H9 (cell line): ENCODE data around the gene AFDN. TPM values are rescaled to one million over a fixed set of nuclear protein-coding genes. Genes with fewer than 3 reads are reported as not detected.

Experiments
- DNase-seq: peaks from one replicate; pipeline ENCODE4 v3.0.0-alpha.2; 2017
- H2AFZ ChIP-seq: one replicate; pipeline ENCODE4 v1.6.1; 2013; ENCODE audit warnings: mild to moderate bottlenecking, low read length, control low read depth, moderate library complexity
- H2AK5ac ChIP-seq: 2 replicates; pipeline ENCODE4 v1.6.1; 2013; ENCODE audit warnings: low read length, control low read depth, mixed read lengths; ENCODE audit not compliant: insufficient read length
- H2BK120ac ChIP-seq: one replicate; pipeline ENCODE4 v1.6.1; 2013; ENCODE audit warnings: low read depth, mild to moderate bottlenecking, low read length, control low read depth, inconsistent platforms; ENCODE audit not compliant: poor library complexity, severe bottlenecking
- H2BK12ac ChIP-seq: 2 replicates; pipeline ENCODE4 v1.6.1; 2013; ENCODE audit warnings: low read length, control low read depth, mixed read lengths, low read depth; ENCODE audit not compliant: insufficient read length
- H2BK15ac ChIP-seq: 2 replicates; pipeline ENCODE4 v1.6.1; 2013; ENCODE audit warnings: low read depth, low read length, control low read depth
- H2BK20ac ChIP-seq: one replicate; pipeline ENCODE4 v1.6.1; 2013; ENCODE audit warnings: low read depth, mild to moderate bottlenecking, low read length, control low read depth, inconsistent platforms; ENCODE audit not compliant: poor library complexity, severe bottlenecking
- H2BK5ac ChIP-seq: 2 replicates; pipeline ENCODE4 v1.6.1; 2013; ENCODE audit warnings: low read length, control low read depth, mixed read lengths; ENCODE audit not compliant: insufficient read length
- H3K14ac ChIP-seq: 2 replicates; pipeline ENCODE4 v1.6.1; 2013; ENCODE audit warnings: low read length, control low read depth; ENCODE audit not compliant: insufficient read depth
- H3K18ac ChIP-seq: 2 replicates; pipeline ENCODE4 v1.6.1; 2013; ENCODE audit warnings: low read depth, mild to moderate bottlenecking, mixed read lengths, low read length, control low read depth; ENCODE audit not compliant: insufficient read length
- H3K23ac ChIP-seq: 2 replicates; pipeline ENCODE4 v1.6.1; 2013; ENCODE audit warnings: low read length, control low read depth, mixed read lengths, low read depth; ENCODE audit not compliant: insufficient read length
- H3K23me2 ChIP-seq: 2 replicates; pipeline ENCODE4 v1.6.1; 2013; ENCODE audit warnings: low read depth, mild to moderate bottlenecking, mixed read lengths, low read length, control low read depth; ENCODE audit not compliant: insufficient read length, poor library complexity, severe bottlenecking
- H3K27ac ChIP-seq: 2 replicates; pipeline ENCODE4 v1.5.1; 2013; ENCODE audit warnings: low read length, control low read depth, mixed read lengths, low read depth; ENCODE audit not compliant: insufficient read length
- H3K27me3 ChIP-seq: 2 replicates; pipeline ENCODE4 v1.6.1; 2013; ENCODE audit warnings: low read length, control low read depth, inconsistent platforms; ENCODE audit not compliant: insufficient read depth
- H3K4ac ChIP-seq: 2 replicates; pipeline ENCODE4 v1.6.1; 2013; ENCODE audit warnings: low read depth, mild to moderate bottlenecking, control low read depth, inconsistent platforms, low read length, moderate library complexity
- H3K4me1 ChIP-seq: 2 replicates; pipeline ENCODE4 v1.6.1; 2013; ENCODE audit warnings: low read length, control low read depth, inconsistent platforms; ENCODE audit not compliant: insufficient read depth
- H3K4me2 ChIP-seq: 2 replicates; pipeline ENCODE4 v1.6.1; 2013; ENCODE audit warnings: low read length, control low read depth, mixed read lengths; ENCODE audit not compliant: insufficient read length, insufficient read depth
- H3K56ac ChIP-seq: 2 replicates; pipeline ENCODE4 v1.6.1; 2013; ENCODE audit warnings: low read depth, mild to moderate bottlenecking, mixed read lengths, low read length, control low read depth; ENCODE audit not compliant: insufficient read length
- H3K79me1 ChIP-seq: 2 replicates; pipeline ENCODE4 v1.6.1; 2013; ENCODE audit warnings: low read depth, mild to moderate bottlenecking, moderate library complexity, low read length, control low read depth, inconsistent platforms; ENCODE audit not compliant: insufficient read depth, poor library complexity, severe bottlenecking
- H3K79me2 ChIP-seq: 2 replicates; pipeline ENCODE4 v1.6.1; 2013; ENCODE audit warnings: low read length, control low read depth, inconsistent platforms; ENCODE audit not compliant: insufficient read depth
- H3K9ac ChIP-seq: 2 replicates; pipeline ENCODE4 v1.6.1; 2013; ENCODE audit warnings: low read length, control low read depth, mixed read lengths; ENCODE audit not compliant: insufficient read length; ENCODE audit errors: extremely low read depth
- H3K9me3 ChIP-seq: one replicate; pipeline ENCODE4 v1.6.1; 2013; ENCODE audit warnings: low read depth, low read length, inconsistent platforms; ENCODE audit not compliant: control insufficient read depth
- H3T11ph ChIP-seq: one replicate; pipeline ENCODE4 v1.6.1; 2013; ENCODE audit warnings: mild to moderate bottlenecking, low read length, control low read depth, inconsistent platforms
- H4K20me1 ChIP-seq: one replicate; pipeline ENCODE4 v1.6.1; 2013; ENCODE audit not compliant: control insufficient read depth, insufficient read length, insufficient read depth
- H4K5ac ChIP-seq: 2 replicates; pipeline ENCODE4 v1.6.1; 2013; ENCODE audit warnings: low read depth, mild to moderate bottlenecking, mixed read lengths, low read length, control low read depth; ENCODE audit not compliant: insufficient read length
- H4K8ac ChIP-seq: replicated peaks from 2 replicates; pipeline ENCODE4 v1.6.1; 2013; ENCODE audit warnings: low read length, control low read depth, mixed read lengths, low read depth; ENCODE audit not compliant: insufficient read length
- H4K91ac ChIP-seq: 2 replicates; pipeline ENCODE4 v1.6.1; 2013; ENCODE audit warnings: low read depth, mild to moderate bottlenecking, moderate library complexity, mixed read lengths, low read length, control low read depth; ENCODE audit not compliant: insufficient read length
- H3K27ac Mint-ChIP-seq, 3 experiments: 2 replicates in 2 of 3; 3 replicates in 1 of 3; pipeline ENCODE4 v1.8.0; 2020 to 2021; ENCODE audit warnings: mixed read lengths in 3 of 3, mild to moderate bottlenecking in 1 of 3, moderate library complexity in 1 of 3
- H3K27me3 Mint-ChIP-seq: 2 replicates; pipeline ENCODE4 v1.8.0; 2021; ENCODE audit warnings: low read depth, mild to moderate bottlenecking, moderate library complexity, mixed read lengths
- H3K36me3 Mint-ChIP-seq, 3 experiments: 2 replicates in 2 of 3; 3 replicates in 1 of 3; pipeline ENCODE4 v1.8.0; 2020 to 2021; ENCODE audit warnings: low read depth in 3 of 3, mixed read lengths in 3 of 3; ENCODE audit not compliant: insufficient read depth in 1 of 3
- H3K4me1 Mint-ChIP-seq, 2 experiments: 2 replicates each; pipeline ENCODE4 v1.8.0; 2020; ENCODE audit warnings: mixed read lengths in 2 of 2
- H3K4me3 Mint-ChIP-seq, 2 experiments: 2 replicates in 1 of 2; 3 replicates in 1 of 2; pipeline ENCODE4 v1.8.0; 2020 to 2021; ENCODE audit warnings: mild to moderate bottlenecking in 2 of 2, mixed read lengths in 2 of 2, moderate library complexity in 1 of 2
- H3K9me3 Mint-ChIP-seq, 2 experiments: 2 replicates in 1 of 2; 3 replicates in 1 of 2; pipeline ENCODE4 v1.8.0; 2020; ENCODE audit warnings: mild to moderate bottlenecking in 2 of 2, mixed read lengths in 2 of 2, moderate library complexity in 1 of 2
- CTCF ChIP-seq: fragments of 200-600 bp; sonication (generic); conservative IDR thresholded peaks from 3 replicates; pipeline ENCODE4 v1.8.0; 2021; ENCODE audit warnings: antibody characterized with exemption, mild to moderate bottlenecking
- WGBS: extraction: QIAGEN DNeasy Blood & Tissue Kit; methylation state at CpG from one replicate; pipeline ENCODE4 v1.1.7; 2013; ENCODE audit warnings: missing lambda C conversion rate, low lambda C conversion rate, mixed read lengths; ENCODE audit not compliant: insufficient read length; ENCODE audit errors: extremely low coverage; 5-methylcytosine and 5-hydroxymethylcytosine counted together
- total RNA-seq: library from RNA; stranded (reverse); gene quantifications from 2 replicates; pipeline ENCODE4 v1.2.1, GENCODE V29; 2021

Gene AFDN
- total RNA-seq, 1 experiment from 2014 or later, result 157 TPM

GRCh38 chr6:167925026-167925425 lies 98.3 kb downstream of the AFDN start:
- H3K23ac ChIP-seq, result no peak overlapping the region
- H3K27me3 ChIP-seq, result no peaks in the 10 kb centered on the region
- Mint-ChIP-seq H3K27me3 (no peaks in the 10 kb centered on the region), H3K4me3 (no peak overlapping the region), H3K36me3 (peaks cover 19 to 80% (median 73%) of the 10 kb centered on the region in 3 experiments), H3K4me1 (0 out of 4 replicates have a peak, but pooled peaks cover 0 to 2% of the 10 kb centered on the region in 2 experiments), H3K27ac (no peak overlapping the region), H3K9me3 (no peaks in the 10 kb centered on the region)
- H3K79me2 ChIP-seq, result no peaks in the 10 kb centered on the region
- H3K9ac ChIP-seq, result no peak overlapping the region
- H2BK120ac ChIP-seq, result no peak overlapping the region
- H3K56ac ChIP-seq, result no peak overlapping the region
- H4K20me1 ChIP-seq, result no peaks in the 10 kb centered on the region
- no peak overlapping the region for H3K4me2 ChIP-seq
- H2BK12ac ChIP-seq, result no peak overlapping the region
- H2BK20ac ChIP-seq, result no peak overlapping the region
- H3K14ac ChIP-seq, result no peak overlapping the region
- no peak overlapping the region for H3T11ph ChIP-seq
- no peak overlapping the region for H2AK5ac ChIP-seq
- H2AFZ ChIP-seq, result no peak overlapping the region
- no peak overlapping the region for H4K8ac ChIP-seq
- no peak overlapping the region for H3K4ac ChIP-seq
- H4K91ac ChIP-seq, result no peak overlapping the region
- H4K5ac ChIP-seq, result no peak overlapping the region
- no peak overlapping the region for H3K27ac ChIP-seq
- no peak for TF ChIP-seq CTCF
- H3K9me3 ChIP-seq, result no peaks in the 10 kb centered on the region
- WGBS, result no CpG with 5 or more reads among the region's 7 CpGs
- no peaks in the 10 kb centered on the region for H3K23me2 ChIP-seq
- no peak overlapping the region for H2BK15ac ChIP-seq
- DNase-seq, result no peak
- no peak overlapping the region for H2BK5ac ChIP-seq
- peaks cover 2% of the 10 kb centered on the region for H3K79me1 ChIP-seq
- no peak overlapping the region for H3K18ac ChIP-seq
- H3K4me1 ChIP-seq, result no peaks in the 10 kb centered on the region
